HG03064 (cell line): ENCODE data around the gene PRRG4.
"Not testable (repeated sequence)": the region's sequence is repeated elsewhere in the genome, so short reads cannot be mapped to it uniquely, and the experiment has no call there.

ENCODE experiments used
- ATAC-seq: cut with Tn5 transposase; IDR thresholded peaks from one replicate; pipeline ENCODE4 v1.9.1; 2021; ENCODE audit warnings: low read depth; ENCODE audit not compliant: unreplicated experiment

The PRRG4 gene

DNA sequence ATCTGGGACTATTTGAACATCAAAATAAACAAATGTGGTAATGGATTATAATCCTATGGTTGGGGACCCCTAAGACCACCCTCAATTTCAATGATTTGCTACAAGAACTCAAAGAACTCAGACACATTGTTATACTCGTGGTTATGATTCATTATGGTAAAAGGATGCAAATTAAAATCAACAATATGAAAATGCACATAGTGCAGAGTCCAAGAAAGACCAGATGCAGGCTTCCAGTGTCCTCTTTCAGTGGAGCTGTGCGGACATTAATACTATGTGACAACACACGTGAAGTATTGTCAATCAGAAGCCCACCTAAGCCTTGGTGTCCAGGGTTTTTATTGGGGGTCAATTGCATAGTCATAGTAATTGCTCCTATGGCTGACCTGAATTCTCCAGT is 53.7 kb downstream of the PRRG4 start:
- no peak for ATAC-seq

DNA sequence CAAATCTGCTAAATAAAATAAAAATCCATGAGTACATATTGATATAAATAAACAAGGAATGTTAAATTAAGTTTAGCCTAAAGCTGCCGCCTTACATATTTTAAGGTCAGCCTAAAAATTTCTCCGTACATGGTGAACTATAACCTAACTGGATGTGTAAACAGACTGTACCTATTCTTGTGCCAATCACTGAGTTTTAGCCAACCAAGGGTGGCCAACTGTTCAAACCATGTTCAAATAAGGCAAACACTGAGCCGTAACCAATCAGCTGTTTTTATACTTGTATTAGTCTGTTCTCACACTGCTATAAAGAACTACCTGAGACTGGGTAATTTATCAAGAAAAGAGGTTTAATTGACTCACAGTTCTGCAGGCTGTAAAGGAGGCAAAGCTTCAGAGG is 54.3 kb downstream of the PRRG4 start:
- ATAC-seq = no peak

DNA sequence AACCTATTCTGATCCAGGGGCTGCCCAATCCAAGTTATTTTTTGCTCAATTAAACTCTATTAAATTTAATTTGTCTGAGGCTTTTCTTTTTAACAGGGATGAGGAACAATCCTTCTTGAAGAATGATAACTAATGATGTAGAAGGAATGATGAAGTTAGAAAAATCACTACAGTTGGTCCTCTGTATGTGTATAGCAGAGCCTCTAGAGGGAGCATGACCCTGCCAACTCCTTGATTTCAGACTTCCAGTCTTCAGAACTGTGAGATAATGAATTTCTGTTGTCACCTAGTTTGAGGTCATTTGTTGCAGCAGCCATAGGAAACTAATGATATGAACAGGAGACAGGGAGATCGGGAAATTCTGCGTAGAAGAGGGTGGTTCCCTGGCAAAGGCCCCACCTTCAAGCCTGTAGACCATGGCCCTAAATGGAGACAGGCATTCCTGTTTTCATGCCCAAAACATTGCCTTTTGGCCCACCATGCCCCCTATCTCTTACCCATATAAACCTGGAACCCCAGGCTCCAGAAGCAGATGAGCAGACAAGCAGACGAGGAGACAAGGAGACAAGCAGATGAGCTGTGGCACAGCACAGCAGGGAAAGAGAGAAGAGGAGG is 55.1 kb downstream of the PRRG4 start:
- no peak for ATAC-seq

DNA sequence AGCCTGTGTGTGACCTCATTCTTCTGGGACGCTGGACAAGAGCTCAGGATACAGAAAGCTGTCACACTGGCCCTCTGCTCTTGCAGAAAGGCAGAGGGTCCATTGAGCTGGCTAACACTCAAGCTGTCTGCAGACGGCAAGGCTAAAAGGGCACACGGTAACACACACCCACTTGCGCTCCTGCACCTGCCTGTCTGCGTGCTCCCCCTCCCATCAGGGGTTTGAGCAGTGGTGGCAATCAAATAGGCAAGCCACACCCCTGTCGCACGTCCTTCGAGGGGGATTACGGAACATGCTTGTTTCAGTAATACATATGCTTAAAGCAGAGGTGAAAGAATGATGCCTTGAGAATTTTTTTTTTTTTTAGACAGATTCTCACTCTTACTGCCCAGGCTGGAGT is 55.8 kb downstream of the PRRG4 start:
- no peak for ATAC-seq

DNA sequence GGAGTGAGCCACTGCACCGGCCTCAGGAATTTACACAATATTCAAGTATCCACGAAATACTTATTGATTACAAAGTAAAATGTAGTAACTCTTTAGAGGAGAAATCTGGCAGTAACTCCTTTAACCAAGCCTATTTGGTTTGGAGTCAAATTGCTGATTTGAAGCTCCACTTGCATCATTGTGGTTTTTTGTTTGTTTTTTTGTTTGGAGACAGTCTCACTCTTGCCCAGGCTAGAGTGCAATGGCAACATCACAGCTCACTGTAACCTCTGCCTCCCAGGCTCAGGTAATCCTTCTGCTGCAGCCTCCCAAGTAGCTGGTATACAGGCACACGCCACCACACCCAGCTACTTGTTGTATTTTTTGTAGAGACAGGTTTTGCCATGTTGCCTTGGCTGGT is 56.5 kb downstream of the PRRG4 start:
- ATAC-seq = no peak

DNA sequence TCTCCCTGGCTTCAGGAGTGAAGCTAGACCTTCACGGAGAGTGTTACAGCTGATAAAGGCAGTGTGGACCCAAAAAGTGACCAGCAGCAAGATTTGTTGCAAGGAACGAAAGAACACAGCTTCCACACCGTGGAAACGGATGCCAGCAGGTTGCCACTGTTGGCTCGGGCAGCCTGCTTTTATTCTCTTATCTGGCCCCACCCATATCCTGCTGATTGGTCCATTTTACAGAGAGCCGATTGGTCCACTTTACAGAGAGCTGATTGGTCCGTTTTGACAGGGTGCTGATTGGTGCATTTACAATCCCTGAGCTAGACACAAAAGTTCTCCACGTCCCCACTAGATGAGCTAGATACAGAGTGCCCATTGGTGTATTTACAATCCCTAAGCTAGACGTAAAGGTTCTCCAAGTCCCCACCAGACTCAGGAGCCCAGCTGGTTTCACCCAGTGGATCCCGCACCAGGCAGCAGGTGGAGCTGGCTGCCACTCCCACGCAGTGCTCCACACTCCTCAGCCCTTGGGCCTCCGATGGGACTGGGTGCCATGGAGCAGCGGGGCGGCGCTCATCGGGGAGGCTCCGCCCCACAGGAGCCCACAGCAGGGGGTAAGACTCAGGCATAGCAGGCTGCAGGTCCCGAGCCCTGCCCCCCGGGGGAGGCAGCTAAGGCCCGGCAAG is 58.1 kb downstream of the PRRG4 start:
- not testable (repeated sequence) for ATAC-seq

DNA sequence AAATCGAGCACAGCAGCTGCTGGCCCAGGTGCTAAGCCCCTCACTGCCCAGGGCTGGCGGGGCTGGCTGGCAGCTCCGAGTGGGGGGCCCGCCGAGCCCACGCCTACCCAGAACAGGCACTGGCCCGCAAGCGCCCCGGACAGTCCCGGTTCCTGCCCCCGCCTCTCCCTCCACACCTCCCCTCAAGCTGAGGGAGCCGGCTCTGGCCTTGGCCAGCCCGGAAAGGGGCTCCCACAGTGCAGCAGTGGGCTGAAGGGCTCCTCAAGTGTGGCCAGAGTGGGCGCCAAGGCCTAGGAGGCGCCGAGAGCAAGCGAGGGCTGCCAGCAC is 58.6 kb downstream of the PRRG4 start:
- ATAC-seq = not testable (repeated sequence)

DNA sequence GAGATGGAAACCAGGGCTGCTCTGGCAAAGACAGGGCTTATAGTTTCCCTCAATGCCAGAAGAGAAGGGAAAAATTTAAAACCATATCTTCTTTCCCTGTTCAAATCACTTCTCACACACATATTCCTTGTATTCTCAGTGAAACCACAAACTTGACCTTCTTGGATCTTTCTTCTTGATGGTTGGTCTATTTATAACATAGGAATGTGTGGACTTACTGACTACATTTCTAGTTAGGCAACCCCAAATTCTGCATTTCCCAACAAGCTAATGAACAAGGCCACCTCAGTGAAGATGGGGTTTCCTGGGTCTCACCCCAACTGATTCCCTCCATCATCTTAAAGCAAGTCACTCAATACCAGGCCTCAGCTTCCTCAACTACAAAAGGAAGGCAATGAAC is 59.1 kb downstream of the PRRG4 start:
- ATAC-seq = no peak

DNA sequence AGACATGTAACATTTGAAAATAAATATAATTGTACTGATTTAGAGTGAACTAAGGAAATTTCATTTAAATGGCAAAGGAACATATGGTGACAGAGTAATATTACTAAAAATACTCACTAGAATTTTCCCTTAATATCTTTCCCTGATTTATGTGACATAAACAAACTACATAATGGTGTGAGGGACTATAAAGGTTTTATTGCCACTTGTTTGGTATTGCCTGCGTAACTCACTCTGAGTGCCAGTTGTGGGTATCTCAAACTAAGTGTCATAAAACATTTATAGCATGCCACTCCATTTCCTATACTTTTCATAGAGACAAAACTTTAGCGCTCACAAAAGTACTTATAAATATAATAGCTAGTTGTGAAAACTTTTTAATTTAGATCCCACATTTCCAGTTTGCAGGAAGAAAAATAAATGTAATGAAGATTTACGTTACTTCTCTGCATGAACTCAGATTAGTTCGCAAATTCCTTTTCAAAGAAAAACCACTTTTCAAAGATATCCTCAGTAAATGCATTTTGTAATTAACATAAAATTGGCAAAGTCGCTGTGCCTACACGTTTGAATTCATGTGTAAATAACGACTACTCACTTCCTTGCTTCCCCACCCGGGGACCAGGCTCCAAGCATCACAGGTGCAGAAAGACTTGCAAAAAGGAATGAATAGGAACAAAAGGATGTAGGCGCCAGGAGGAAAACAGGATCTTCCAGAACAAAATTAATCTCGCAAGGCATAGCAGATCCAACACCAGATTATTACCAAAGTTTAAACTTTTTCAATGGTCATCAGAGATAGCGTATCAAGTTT is 61.3 kb downstream of the PRRG4 start:
- ATAC-seq = no peak

DNA sequence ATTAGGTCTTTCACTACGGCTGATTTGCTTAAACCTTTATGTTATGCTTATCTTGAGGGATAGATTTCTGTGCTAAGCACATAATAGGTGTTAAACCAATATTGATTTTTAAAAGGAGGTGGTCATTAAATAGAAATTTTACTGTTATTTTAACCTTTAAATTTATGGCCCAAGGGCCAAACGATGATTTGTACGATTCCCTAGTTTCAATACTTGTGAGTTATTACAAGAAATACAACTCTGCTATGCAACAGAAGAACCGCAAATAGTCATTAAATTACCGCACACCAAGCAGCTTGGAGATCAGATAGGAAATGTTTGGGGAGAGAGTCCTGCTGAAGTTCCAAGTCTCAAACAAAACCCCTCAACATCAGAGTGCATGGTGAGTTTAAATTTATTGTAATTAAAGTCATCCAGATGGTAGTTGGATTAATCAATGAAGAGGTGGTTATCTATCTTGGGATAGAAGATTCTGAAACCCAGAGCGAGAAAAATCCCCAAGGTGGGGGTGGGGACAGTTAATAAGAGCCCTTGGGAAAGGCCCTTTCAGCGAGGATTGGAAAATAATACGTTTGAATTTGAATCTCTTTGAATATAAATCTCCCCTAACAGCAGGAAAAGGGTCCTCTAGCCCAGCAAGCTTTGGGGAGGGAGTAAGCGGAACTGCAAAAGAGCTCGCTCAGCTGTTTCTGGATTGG is 62.1 kb downstream of the PRRG4 start:
- peak; percentile 1 for ATAC-seq

DNA sequence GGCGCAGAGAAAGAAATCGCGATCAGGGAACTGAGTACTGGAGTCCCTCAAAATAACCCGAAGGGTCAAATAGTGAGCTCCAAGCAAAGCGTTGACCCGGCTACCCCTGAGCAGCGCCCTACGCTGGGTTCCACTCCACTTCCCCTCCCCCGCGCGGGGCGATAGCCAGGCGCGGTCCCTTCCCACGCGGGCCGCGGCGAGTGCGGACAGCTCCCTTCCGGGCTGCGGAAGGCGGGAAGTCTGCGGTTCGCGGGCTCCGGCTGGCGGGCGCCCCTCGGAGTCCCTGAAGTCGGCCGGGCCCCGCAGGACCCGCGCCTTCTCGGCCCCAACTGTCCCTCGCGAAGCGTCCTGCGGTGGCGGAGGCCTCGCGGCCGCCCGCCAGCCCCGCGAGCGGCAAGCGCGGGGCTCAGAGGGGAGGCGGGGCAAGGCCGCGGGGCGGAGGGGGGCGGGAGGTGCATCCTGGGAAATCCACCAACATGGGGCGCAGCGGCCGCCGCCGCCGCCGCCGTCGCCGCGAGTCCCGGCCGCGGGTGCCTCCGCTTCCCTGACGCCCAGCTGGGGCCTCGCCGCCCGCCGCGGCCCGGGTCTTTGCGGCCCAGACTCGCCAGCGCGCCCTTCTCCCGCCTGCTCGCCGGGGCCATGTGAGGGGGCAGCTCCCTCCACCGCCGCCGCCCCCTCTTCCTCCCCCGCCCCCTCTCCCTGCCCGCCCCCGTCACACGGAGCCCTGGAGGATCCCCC is 62.8 kb downstream of the PRRG4 start, which contains the start of gene QSER1:
TSS of gene QSER1 (plus strand) at position 457 of the 738 bp plus-strand sequence. CDS start 315 bp downstream, outside the sequence.
- peak; percentile 61 for ATAC-seq

DNA sequence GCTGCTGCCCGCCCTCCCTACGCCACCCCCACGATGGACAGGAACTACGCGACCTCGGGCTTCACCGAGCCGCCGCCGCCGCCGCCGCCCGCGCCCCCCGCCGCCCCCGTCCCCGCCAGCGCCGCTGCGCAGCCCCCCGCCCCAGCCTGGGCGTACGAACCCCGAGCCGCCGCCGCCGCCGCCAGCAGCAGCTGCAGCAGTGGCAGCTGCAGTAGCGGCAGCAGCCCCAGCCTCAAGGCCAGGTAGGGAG is 63.3 kb downstream of the PRRG4 start:
- no peak for ATAC-seq

DNA sequence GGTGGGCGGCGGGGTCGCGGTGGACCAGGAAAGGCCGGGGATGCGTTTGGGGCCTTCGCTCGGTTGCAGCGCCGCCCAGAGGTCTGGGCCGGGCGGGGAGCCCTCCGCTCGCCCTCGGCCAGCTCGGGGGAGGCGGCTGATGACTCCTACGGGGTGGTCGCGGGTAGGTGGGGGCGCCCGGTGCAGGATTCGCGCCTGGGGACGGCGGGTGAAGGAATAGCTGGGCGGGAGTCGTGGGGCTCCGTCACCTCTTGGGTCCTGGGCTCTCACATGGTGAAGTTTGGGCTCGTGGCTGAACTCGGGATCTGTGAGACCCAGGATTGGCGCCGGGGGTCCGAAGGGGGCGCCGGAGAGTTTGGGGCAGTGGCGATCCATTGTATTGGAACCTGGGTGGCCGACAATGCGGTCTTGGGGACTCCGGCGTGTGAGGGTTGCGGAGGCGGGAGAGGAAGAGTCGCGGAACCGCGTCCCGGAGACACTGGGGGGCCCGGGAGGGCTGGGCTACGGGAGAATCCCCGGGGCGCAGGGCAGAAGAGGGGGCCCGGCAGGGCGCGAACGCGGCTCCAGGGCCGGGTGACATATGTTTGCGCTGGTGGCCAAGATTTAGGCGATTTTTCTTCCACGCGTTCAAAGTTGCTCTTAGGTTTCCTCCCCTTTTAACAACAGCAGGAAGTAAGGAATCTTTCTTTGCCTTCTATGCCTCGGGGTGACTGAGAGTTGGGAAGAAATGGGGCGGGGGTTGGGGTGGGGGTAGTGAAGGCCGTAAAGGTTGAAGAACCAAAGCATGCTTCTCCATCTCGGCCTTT is 63.8 kb downstream of the PRRG4 start:
- peak; percentile 37 for ATAC-seq

DNA sequence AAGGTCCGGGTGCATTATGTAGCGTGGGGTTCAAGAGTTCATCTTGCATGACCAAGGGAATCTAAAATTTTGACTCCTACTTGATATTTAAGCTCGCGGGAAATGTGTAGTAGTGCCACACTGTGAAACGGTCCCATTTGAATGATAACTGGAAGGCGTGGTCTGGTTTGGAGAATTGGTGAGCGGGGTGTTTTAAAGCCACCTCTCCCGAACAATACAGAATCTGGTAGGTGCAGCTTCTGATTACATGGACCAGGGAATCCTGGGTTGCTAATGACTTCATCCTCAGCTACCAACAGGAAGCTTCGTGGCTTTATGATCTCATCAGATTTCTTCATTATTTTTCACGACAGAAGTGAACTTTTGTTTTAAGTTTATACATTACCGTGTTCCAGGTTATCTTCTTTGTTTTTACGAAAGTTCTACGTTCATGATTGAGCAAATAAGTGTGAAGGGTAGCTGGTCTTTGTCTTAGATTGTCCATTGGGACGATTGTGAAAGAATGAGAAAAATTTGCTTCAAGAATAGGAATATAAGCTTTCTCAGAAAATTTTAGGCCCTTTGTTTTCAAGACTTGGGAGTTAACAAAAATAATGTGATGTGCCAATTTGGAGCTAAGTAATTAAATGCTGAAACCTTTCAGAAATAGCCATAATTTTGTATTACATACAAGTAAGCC is 64.6 kb downstream of the PRRG4 start:
- ATAC-seq = no peak

DNA sequence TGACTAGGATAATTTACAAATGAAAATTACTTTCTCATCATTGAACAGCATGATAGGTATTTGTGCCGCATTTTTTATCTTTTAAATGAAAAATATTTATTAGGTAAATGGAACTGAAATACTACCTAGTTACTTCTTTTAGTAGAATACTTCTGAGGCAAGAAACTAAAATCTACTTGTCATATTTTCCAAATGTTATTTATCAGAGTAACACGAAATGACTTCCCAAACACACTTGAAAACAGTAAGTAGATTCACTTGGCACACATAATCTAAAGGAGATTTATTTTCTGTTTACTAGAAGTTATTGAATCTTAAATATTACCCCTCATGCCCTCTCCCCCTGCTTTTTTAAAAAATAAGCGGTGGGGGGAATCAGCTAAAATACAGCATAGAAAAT is 65.2 kb downstream of the PRRG4 start:
- ATAC-seq = no peak

DNA sequence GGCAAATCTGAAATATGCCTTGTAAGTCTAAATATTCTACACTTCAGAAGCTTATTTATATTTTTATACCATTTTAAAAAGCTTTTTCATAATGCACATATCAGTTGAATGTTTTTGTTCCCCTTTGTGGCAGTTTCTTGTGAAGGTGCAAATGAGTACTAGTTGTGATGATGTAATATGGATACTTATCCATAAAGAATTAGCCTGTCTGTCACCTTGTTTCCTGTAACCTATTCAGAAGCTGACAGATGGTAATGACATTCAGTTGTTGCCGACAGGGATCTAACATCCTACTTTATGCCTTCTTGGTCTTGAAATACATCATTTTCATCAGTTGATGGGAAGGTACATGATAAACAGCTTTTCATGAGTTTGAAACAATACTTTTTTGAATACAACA is 65.7 kb downstream of the PRRG4 start:
- ATAC-seq = no peak

DNA sequence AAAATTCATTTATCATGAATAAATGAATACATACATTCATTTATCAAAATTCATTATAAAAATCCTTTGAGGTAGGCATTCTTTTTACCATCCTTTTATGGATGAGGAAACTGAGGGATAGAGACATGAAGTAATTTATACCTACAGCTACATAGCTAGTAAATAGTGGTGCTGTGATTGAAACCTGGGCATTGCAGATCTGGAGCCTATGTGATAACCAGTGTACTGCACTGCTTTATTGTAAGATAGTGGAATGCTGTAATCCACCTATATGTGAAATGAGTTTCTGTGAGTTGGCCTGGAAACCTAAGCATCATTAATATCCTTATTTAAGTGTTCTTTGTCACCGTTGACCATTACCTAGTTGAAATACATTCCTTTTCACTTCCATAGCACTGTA is 67.4 kb downstream of the PRRG4 start:
- ATAC-seq = no peak

DNA sequence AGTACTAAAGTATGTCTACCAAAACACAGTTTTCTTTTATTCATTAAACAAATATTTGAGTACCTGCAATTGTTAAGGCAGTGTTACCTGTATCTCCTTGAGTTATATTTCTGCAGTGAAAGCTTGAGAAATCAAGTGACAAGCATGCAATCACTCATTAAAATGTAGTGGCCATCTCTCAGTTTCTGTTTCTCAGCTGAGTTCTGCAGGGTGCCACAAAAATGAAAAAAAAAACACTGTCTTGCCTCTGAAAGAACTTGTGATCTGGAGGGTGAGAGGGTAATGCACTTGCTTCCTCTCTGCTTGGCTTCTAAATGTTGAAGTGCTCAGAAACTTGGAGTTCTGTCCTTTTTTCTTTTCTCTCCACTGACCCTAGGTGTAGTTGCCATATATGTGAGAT is 69.7 kb downstream of the PRRG4 start:
- ATAC-seq = peak; percentile 71

DNA sequence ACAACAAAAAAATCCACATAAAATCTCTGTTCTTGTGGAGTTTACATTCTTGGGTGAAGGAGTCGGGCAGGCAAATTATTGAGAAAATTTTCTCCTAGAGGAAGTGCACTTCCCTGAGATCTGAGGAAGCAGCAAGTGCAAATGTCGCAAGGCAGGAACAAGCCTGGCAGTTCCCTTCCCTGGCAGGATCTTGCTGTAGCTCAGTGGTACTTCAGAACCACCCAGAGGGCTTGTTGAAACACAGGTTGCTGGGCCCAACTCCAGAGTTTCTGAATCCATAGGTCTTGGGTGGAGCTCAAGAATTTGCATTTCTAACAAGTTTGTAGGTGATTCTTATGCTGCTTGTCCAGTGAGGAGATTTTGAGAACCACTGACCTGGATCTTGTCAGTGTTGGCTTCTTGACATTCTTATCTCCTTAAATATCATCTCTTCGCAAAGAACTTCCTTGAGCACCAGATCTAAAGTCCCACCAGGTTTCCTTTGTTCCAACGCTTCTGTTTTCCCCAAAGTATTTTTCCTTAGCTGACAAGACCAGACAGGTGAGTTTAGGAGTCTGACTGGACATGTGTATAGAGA is 72.5 kb downstream of the PRRG4 start:
- no peak for ATAC-seq
